Ovary (tissue), 9 donors: ENCODE measurements around the gene GSK3B. TPM values are rescaled to one million over a fixed set of nuclear protein-coding genes. Genes with fewer than 3 reads are reported as not detected.

Experiments
- DNase-seq, 5 donors: peaks; one replicate each; pipeline ENCODE4 v3.0.0-alpha.2; 2019 to 2020
- H3K27ac ChIP-seq, 2 donors: fragments of 200-600 bp; one replicate each; pipeline versions ENCODE4 v1.5.1 to v1.8.0; 2019 to 2022
- H3K27me3 ChIP-seq: fragments of 200-600 bp; one replicate; pipeline ENCODE4 v1.8.0; 2022
- H3K36me3 ChIP-seq: fragments of 200-600 bp; sonication (generic); one replicate; pipeline ENCODE4 v1.5.1; 2019
- H3K4me1 ChIP-seq: one replicate; pipeline ENCODE4 v1.8.1; 2013; ENCODE audit warnings: mild to moderate bottlenecking, moderate library complexity; ENCODE audit not compliant: insufficient read depth
- H3K4me3 ChIP-seq: fragments of 200-600 bp; sonication (generic); one replicate; pipeline ENCODE4 v1.5.1; 2017
- H3K9me3 ChIP-seq, 2 donors: fragments of 200-600 bp in 1 of 2; sonication (generic) in 1 of 2; one replicate each; pipeline versions ENCODE4 v1.5.1 to v1.8.1; 2013 to 2019; ENCODE audit warnings: mild to moderate bottlenecking in 1 of 2, moderate library complexity in 1 of 2
- EP300 ChIP-seq: sonication (generic); formaldehyde crosslinking; IDR thresholded peaks from one replicate; pipeline ENCODE4 v1.6.1; 2017; ENCODE audit warnings: antibody characterized with exemption
- POLR2A ChIP-seq: fragments of 450-650 bp; IDR thresholded peaks from one replicate; pipeline ENCODE4 v1.6.1; 2017; ENCODE audit warnings: antibody characterized with exemption, mild to moderate bottlenecking, moderate library complexity
- WGBS, 3 donors: extraction: QIAGEN DNeasy Blood & Tissue Kit in 1 of 3; methylation state at CpG; one replicate each; pipeline versions ENCODE4 v1.1.5 to v1.1.7; 2013 to 2017; 5-methylcytosine and 5-hydroxymethylcytosine counted together
- intact Hi-C, 4 donors: fragments of 100-400 bp; cut with DNase I; formaldehyde crosslinking; loops; one replicate each; pipeline versions ENCODE4 v1.11.0 to v1.15.1; 2022 to 2023
- polyA plus RNA-seq, 2 donors: library from polyadenylated mRNA; stranded (reverse); fragments of 200-250 nt in 1 of 2; fragments of 350-450 nt in 1 of 2; fragmentation: Illumina TruSeq in 1 of 2; extraction: RNeasy Lipid Tissue Mini Kit (QIAGEN cat#74804) in 1 of 2; gene quantifications; one replicate each; pipeline ENCODE4 v1.2.3, GENCODE V29; 2013 to 2014
- total RNA-seq, 7 donors: library from RNA; depleted of rRNA in 2 of 7; stranded (reverse); fragments of >200 nt in 2 of 7; fragmentation: NEBNext Ultra II Directional in 3 of 7; extraction: Animal tissue kit (Norgen Biotek cat#: 25700) in 3 of 7; gene quantifications; one replicate each; pipeline versions ENCODE4 v1.1.0 to v1.2.4, GENCODE V29; 2016 to 2023
- TF ChIP-seq, protein P1 (sequence below), 3 donors: fragments of 450-650 bp in 2 of 3; fragments of 200-600 bp in 1 of 3; IDR thresholded peaks; one replicate each; pipeline versions ENCODE4 v1.5.1 to v1.8.0; 2016 to 2022; ENCODE audit warnings: antibody characterized with exemption in 3 of 3, mild to moderate bottlenecking in 1 of 3
- donor health status: DM: no; HTN: no; CAD: no; lungs with moderate emphysema.
- donor health status: DM: no; HTN: no; CAD: no.
- donor health status: Bipolar disorder and iron deficiency.
- donor health status: DM: yes; HTN: yes; CAD: no.
- donor health status: DM: no; HTN: no; CAD: no.
- donor health status: DM: yes; HTN: yes; CAD: no.

GSK3B gene
- total and polyA plus RNA-seq, 9 donors, result 8.3 to 38.4 (median 25.3) TPM

- Histone ChIP-seq H3K4me1 (no peaks in the 10 kb centered on the region), H3K27me3 (no peaks in the 10 kb centered on the region), H3K9me3 (no peaks in the 10 kb centered on the region), H3K27ac (no peak overlapping the region), H3K4me3 (no peak overlapping the region), H3K36me3 (no peaks in the 10 kb centered on the region)
- 86 to 93% (median 90%) methylated on average over 8 of the region's 8 CpGs for WGBS, 3 donors
- intact Hi-C loops, result no loop called here
- TF ChIP-seq EP300 (no peak), POLR2A (no peak)
- TF ChIP-seq, protein P1, sequence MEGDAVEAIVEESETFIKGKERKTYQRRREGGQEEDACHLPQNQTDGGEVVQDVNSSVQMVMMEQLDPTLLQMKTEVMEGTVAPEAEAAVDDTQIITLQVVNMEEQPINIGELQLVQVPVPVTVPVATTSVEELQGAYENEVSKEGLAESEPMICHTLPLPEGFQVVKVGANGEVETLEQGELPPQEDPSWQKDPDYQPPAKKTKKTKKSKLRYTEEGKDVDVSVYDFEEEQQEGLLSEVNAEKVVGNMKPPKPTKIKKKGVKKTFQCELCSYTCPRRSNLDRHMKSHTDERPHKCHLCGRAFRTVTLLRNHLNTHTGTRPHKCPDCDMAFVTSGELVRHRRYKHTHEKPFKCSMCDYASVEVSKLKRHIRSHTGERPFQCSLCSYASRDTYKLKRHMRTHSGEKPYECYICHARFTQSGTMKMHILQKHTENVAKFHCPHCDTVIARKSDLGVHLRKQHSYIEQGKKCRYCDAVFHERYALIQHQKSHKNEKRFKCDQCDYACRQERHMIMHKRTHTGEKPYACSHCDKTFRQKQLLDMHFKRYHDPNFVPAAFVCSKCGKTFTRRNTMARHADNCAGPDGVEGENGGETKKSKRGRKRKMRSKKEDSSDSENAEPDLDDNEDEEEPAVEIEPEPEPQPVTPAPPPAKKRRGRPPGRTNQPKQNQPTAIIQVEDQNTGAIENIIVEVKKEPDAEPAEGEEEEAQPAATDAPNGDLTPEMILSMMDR (IDR thresholded peaks at IDR 0.05), result no peak
- DNase-seq, result no peak
Observed at GRCh38 chr3:119815716-119816115, 278.5 kb downstream of the GSK3B start.

GRCh38 chr3:119812491-119813058, 281.7 kb downstream of the GSK3B start:
- no peak for DNase-seq
- TF ChIP-seq EP300, result no peak
- no peak for TF ChIP-seq POLR2A
- TF ChIP-seq, protein P1 (IDR thresholded peaks at IDR 0.05), result no peak

GRCh38 chr3:119810018-119810435, 284.2 kb downstream of the GSK3B start:
- peak in 2 of 5 donors; percentile 39 to 47 for DNase-seq
- no peak for TF ChIP-seq EP300
- TF ChIP-seq, protein P1 (IDR thresholded peaks at IDR 0.05), result no peak
- no peaks in the 10 kb centered on the region for H3K27me3 ChIP-seq
- intact Hi-C loops, result no loop called here
- peak overlapping the region; percentile 12 for H3K4me3 ChIP-seq
- no peaks in the 10 kb centered on the region for H3K9me3 ChIP-seq
- H3K4me1 ChIP-seq, result no peaks in the 10 kb centered on the region
- no peak overlapping the region for H3K27ac ChIP-seq
- H3K36me3 ChIP-seq, result no peaks in the 10 kb centered on the region
- WGBS, 3 donors, result 0 to 4% (median 0%) methylated on average over 19 to 33 of the region's 33 CpGs

More at GRCh38 chr3:119812491-119813058, 281.7 kb downstream of the GSK3B start:
- intact Hi-C loops, result no loop called here
- Histone ChIP-seq H3K27me3 (no peaks in the 10 kb centered on the region), H3K4me1 (no peaks in the 10 kb centered on the region), H3K9me3 (no peaks in the 10 kb centered on the region), H3K27ac (no peak overlapping the region), H3K36me3 (no peaks in the 10 kb centered on the region), H3K4me3 (no peak overlapping the region)
- WGBS, 3 donors, result 77 to 84% (median 81%) methylated on average over 8 of the region's 8 CpGs

DNA sequence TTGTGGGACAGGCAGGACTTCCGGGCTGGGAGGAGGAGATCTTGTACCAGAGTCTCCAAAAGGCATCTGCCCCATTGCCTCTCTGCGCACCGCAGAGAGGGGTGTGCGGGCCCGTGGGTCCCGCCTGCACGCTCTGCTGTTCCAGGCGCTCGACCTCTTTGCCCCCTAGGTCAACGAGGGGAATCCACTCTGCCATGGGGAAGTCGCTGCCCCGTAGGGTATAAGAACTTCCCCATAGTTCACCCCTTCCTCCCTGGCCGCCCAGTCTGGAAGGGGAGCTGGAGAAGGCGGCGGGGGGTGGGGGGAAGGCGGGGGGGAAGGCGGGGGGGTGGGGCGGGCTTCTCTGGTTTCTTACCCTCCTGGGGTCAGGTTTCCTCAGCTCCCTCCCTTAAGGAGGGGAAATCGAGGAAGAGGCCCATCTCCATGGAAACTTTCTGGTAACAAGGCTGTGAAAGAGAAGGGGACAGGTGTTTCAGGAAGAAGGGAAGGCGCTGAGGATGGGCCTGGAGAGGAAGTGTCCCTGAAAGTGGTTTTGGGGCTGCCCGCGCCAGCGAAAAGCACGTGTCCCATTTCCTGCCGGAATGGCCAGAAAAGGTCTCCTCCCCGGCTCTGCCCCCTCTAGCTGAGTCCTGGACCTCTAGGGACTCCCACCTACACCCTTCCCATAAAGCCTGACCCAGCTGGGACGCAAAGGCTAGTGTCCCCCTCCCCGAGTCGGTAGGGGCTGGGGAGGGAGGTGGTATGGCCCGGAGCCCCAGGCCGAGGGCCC, 284.8 kb downstream of the GSK3B start:
- WGBS, 3 donors, result 20 to 31% (median 21%) methylated on average over 31 of the region's 31 CpGs
- intact Hi-C loops, result no loop called here

More for the DNA sequence above, 284.8 kb downstream of the GSK3B start:
- H3K27ac ChIP-seq, result no peak overlapping the region
- no peaks in the 10 kb centered on the region for H3K4me1 ChIP-seq
- H3K4me3 ChIP-seq, result peak overlapping the region; percentile 12
- no peaks in the 10 kb centered on the region for H3K9me3 ChIP-seq
- no peak for TF ChIP-seq POLR2A
- TF ChIP-seq, protein P1 (IDR thresholded peaks at IDR 0.05), result no peak
- no peak for TF ChIP-seq EP300
- no peaks in the 10 kb centered on the region for H3K27me3 ChIP-seq
- peak in 2 of 5 donors; percentile 33 to 45 for DNase-seq
- no peaks in the 10 kb centered on the region for H3K36me3 ChIP-seq
